Left kidney (tissue), 2 donors: ENCODE results near the gene ARHGEF5. TPM values are rescaled to one million over a fixed set of nuclear protein-coding genes. Genes with fewer than 3 reads are reported as not detected.
"Not testable (repeated sequence)": the region's sequence is repeated elsewhere in the genome, so short reads cannot be mapped to it uniquely, and the experiment has no call there.

Experiments used
- DNase-seq: peaks from one replicate; pipeline ENCODE4 v3.0.0-alpha.2; 2013
- polyA plus RNA-seq: library from polyadenylated mRNA; unstranded; fragments of 120-200 nt; gene quantifications from one replicate; pipeline ENCODE4 v1.2.1, GENCODE V29; 2013; ENCODE audit not compliant: insufficient read length

The ARHGEF5 gene
- polyA plus RNA-seq, 1 donor = 18.8 TPM

DNA sequence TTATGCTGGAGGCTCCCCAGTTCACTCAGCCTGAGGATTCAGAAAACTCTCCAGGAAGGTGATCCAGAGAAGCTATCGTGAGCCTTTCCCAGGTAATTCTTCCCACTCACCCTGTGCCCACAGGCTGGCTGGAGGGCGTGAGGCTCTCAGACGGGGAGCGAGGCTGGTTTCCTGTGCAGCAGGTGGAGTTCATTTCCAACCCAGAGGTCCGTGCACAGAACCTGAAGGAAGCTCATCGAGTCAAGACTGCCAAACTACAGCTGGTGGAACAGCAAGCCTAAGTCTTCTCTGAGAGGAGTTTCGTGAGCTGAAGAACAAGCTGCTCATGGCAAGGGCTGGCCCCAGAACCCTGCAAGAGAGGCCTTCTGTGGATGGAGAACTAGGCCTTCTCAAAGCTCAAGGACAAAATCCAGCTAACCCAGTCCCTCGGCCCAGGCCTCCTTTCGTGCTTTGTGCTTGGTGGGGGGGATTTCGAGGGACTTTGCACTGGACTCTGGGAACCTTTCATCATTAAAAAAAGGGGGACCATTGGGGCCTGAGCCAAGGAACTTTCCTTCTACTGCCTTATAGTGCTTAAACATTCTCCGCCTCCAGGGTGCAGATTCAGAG, 24.7 kb downstream of the ARHGEF5 start:
- DNase-seq = no peak

DNA sequence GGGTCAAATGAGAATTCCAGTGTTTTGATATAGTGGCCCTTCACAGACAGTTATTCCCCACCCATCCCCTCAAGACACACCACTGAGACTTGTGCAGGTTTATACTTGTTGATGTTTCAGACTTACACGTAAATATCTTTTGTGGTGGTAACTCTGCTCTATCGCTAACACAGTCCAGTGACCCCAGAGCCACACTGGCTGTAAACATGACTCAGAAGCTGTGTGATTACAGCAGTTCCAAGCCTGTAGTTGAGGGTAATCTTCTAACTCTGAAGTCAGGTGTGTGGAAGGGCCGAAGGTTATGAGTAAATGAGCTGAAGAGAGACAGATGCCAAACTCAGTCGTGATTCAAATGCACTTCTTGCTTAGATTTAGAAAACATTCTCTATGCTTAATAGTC, 28.9 kb downstream of the ARHGEF5 start:
- no peak for DNase-seq

GRCh38 chr7:144384555-144385245, 29.5 kb downstream of the ARHGEF5 start:
- DNase-seq = no peak

DNA sequence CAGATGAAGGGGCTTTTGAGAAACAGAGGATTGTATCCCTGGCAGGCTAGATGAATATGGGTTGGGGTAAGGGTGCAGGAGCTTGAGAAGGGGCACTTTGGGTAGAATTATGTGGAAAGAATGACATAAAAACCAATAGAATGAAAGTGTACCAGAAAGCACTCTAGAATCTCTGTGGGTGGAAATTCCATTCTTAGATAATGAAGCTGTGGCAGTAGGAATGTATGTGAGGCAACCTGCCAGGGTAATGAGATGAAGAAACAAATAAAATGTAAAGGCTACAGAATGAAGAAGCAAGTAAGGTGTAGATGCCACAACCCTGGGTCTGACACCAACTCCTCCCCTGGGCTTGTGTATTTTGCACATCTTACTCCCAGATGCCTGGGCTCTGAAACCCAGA, 31.5 kb downstream of the ARHGEF5 start:
- DNase-seq = no peak

GRCh38 chr7:144388950-144389349, 33.7 kb downstream of the ARHGEF5 start:
- no peak for DNase-seq

GRCh38 chr7:144390481-144390880, 35.3 kb downstream of the ARHGEF5 start:
- no peak for DNase-seq

DNA sequence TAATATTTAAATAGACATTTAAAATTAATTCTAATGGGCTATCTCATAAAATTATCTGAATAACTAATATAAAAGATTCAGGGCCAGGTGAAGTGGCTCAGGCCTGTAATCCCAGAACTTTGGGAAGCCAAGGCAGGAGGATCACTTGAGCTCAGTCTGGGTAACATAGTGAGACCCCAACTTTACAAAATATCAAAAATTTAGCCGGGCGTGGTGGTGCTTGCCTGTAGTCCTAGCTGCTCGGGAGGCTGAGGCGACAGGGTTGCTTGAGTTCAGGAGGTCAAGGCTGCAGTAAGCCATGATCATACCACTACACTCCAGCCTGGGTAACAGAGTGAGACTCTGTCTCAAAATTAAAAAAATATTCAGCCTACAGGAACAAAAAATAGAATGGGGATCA, 35.8 kb downstream of the ARHGEF5 start:
- no peak for DNase-seq

DNA sequence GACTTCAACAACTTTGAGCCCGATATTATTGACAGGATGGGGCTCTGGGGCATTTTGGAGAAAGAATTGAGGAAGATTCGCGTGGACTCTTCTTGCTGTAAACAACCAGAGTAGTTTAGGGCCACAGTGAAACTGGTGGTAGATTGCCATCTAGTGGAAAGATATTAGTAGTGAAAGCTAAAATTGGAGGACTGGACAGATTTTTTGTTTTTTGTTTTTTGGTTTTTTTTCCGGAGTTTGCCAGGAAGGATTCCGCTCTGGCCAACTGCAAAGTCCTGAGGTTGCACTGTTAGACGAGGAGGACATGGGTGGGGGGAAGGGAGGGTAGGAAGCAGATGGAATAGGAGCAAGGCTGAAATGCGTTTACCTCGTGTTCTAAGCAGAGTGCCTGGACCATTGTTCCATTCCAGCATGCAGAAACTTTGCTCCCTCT, 36.6 kb downstream of the ARHGEF5 start:
- DNase-seq = peak; percentile 72

DNA sequence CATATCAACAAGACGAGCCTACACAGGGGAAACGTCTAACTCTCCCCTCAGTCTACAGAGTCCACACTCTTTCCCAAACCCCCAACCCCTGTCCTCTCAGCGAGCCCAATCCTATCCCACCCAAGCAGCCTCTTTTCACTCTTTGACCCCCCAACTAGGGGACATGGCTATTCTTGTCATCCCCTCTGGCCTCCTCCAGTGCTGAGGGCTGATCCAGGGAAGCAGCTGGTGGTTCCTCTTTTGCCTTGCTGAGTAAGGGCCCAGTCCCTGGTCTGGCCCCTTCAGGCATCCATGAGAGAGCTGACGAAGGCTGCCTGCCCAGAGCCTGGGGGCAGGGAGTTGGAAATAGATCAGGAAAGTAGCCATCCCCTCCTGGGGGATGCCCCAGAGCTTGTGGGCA, 41.9 kb downstream of the ARHGEF5 start:
- no peak for DNase-seq

DNA sequence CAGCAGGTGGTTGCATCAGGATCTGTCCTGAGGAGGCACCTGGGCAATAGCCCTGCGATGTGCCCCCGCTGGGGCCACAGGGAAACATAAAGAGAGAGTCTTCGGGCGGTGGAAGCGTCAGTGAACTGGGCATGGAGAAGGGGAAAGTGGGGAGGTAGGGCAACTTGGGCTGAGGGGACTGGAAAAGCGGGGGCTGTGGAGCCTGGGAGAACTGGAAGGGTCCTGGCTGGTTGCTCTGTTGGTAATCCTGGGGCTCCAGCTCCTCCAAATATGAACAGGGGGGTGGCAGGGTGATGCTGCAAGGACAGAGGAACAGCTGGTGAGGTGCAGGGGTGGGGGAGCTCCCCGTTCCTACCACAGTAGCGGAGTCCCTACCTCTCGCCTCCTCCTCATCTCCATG, 43.1 kb downstream of the ARHGEF5 start:
- no peak for DNase-seq

DNA sequence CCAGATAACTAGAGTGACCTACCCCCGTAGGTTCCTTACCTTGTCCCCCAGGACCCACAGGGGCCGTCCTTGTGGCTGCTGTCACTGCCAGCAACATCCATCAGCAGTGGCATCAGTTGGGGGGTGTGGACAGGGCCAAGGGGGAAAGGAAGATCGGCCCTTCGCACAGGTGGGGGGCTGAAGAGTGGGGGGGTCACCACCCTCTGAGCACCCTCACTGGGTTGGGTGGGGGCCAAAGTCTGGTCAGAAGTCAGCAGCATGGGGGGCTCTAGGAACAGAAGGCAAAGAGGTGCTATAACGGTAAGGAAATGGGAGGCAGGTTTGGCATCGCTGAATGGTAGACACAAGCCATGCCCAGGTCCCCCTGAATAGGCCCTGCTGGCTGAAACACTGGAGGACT, 43.7 kb downstream of the ARHGEF5 start:
- no peak for DNase-seq

GRCh38 chr7:144399946-144400345, 44.7 kb downstream of the ARHGEF5 start:
- DNase-seq = no peak

- no peak for DNase-seq
Observed at GRCh38 chr7:144401490-144401889, 46.3 kb downstream of the ARHGEF5 start.

DNA sequence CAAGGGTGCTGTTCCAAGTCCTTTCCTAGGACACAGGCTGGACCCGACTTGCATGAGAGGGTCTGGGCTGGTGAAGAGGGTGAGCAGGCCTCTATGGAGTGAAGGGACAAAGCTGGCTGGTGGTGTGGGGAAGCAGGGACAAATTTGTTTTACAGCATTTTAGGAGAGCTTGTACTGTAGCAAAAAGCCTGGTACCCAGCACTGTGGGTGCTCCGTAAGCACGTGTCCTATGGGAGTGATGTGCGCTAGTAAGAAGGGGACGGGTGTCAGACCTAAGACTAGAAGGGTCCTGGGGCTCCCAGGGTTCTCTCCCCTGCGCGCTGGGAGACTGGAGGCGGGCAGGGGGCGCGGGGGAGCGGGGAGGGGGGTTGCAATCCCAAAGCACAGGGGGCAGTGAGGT, 47.9 kb downstream of the ARHGEF5 start:
- no peak for DNase-seq

DNA sequence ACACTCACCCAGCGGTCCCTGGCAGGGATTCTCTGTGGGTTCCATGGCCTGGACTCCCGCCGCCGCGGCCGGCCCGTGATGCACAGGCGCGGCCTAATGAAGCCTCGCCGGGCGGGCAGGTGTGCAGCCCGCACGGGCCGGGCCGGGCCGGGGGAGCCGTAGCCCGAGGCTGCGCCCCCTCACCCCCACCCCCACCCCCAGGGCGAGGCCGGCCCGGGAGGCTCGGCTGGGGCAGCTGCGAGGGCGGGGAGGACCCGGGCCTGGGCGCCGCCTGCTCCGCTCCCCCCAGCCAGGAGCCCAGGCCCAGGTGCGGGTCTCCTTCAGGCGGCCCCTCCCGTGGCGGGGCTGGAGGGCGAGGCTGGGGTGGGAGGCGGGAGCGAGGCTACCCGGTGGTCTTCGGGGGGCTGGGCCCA, 48.5 kb downstream of the ARHGEF5 start, which contains the start of gene NOBOX:
Gene NOBOX, minus strand, starts transcription at position 45 of the 413 bp plus-strand sequence.
- no peak for DNase-seq

DNA sequence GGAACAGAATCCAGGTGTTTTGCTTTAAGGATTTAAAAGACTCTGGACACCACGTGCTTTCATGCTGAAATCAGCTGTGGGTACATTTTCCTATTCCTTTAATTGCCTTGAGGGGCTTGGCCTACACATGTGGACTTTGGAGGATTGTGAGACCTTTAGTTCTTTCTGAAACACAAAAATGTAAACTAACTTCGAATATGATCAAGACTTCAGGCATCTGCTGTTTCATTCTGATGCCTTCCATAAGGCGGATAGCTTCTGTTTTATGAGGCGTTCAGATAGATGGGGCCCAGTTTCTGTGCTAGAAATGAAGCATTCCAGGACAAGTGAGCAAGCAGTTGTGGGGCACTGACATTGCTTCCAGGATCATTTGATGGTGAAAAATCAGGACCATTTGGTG, 49.7 kb downstream of the ARHGEF5 start:
- no peak for DNase-seq

DNA sequence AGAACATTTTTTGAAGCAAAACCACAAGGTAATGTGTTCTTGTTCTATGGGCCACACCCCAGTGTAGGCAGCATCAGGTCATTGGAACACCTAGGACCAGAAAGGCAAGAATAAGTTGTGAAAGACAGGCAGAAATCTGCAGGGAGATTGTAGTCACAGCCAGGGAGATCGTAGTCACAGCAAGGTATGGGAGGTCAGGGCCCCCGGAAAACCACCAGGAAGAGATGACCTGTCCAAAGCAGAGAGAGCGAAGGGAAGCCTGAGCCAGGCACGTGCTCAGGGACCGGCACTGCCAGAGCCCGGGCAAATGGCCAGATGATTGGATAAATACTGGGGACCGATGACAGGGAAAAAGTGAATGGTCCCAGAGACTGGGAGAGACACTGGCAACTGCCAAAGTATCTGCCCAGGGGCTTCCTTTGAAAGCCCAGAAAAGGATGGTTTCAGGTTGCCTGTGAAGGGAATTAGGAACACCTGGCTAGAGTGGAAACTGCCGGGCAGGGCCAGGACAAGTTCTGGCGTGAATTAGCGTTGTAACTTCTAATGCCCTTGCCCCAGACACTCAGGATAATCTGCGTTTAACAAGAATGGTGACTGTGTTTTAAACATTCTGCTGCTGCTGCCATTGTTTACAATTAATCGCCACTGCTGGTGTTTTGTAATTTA, 52.2 kb downstream of the ARHGEF5 start:
- no peak for DNase-seq

DNA sequence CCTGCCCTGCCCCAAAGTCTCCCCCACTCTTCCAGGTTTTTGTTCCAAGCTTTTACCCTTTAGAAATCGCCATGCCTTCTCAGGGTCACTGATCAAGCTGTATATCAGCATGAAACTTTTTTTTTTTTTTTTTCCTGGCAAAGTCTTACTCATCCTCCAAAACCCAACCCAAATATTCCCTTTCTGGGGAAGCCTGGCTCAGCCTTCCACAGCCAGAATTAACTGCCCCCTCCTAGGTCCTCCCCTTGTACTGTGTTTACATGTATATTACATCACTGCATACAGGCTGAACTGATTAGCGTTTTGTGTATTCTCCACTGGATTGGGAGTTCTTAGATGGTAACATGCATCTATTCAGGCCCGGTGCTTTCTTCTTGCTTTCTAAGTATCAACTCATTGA, 52.9 kb downstream of the ARHGEF5 start:
- no peak for DNase-seq

- no peak for DNase-seq
Observed at GRCh38 chr7:144410441-144410840, 55.2 kb downstream of the ARHGEF5 start.

DNA sequence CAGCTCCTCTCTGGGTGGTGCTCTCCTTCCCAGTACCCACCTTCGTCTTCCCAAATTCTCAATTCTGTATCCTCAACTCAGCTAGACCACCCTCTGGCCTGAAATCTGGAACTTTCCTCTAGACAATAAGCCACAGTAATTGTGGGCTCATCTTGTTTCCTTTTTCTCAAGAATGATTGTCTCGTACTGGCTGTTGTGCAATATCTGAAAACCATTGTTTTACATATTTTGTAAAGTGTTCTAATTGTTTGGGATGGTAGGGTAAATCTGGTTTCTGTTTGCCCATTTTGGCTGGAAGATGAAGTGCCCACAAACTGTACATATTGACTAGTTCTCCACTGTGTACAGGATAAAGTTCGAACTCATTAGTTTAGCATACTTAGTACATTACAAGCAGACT, 59.6 kb downstream of the ARHGEF5 start:
- DNase-seq = no peak

DNA sequence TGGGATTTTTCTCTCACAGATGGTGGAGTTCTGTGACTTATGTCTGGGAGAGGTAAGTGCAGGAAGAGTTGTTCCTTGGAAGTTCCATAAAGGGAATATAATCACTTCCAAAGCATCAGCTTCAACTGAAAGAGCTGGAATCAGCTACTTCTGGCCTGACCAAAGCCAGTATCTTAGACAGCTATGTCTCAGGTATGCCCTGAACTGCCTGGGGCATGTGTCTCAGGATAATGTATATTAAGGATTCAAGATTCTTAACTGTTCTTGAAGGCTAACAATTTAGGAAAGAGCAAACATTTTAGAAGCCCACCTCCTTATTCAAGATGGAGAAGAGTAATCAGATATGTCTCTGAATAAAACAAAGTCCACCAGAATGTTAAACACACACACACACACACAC, 60.7 kb downstream of the ARHGEF5 start:
- DNase-seq = no peak

DNA sequence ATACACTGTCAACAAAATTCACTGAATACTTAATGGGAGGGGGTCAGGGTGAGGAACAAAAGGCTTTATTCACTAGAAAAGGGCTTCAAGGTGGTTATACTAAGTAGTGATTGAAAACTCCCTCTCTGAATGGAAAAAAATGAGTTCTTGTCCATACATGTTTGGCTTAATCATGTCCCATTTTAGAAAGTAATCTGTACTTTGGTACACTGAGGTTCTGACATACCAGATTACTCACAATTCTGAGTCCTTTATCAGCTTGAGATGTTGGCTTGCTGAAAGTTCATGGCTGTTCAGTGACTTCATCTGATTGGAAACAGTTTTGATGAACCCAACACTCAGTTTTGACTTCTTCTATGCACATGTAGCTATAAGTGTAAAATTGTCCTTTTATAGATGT, 61.1 kb downstream of the ARHGEF5 start:
- no peak for DNase-seq

GRCh38 chr7:144418931-144419330, 63.7 kb downstream of the ARHGEF5 start:
- DNase-seq = not testable (repeated sequence)

DNA sequence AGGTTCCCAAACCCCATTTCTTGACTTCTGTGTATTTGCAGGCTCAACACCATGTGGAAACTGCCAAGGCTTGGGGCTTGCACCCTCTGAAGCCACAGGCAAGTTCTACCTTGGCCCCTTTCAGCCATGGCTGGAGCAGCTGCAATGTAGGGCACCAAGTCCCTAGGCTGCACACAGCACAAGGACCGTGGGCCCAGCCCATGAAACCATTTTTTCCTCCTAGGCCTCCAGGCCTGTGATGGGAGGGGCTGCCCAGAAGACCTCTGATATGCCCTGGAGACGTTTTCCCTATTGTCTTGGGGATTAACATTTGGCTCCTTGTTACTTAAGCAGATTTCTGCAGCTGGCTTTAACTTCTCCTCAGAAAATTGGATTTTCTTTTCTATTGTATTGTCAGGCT, 72.3 kb downstream of the ARHGEF5 start:
- DNase-seq = not testable (repeated sequence)
